Progenitor cell of endocrine pancreas (in vitro differentiated cells): ENCODE measurements around the gene OR2V2. TPM values are rescaled to one million over a fixed set of nuclear protein-coding genes. Genes with fewer than 3 reads are reported as not detected.

Experiments
- DNase-seq: peaks from one replicate; pipeline ENCODE4 v3.0.0; 2021; ENCODE audit warnings: low spot score; ENCODE audit not compliant: unreplicated experiment
- H3K27ac Mint-ChIP-seq: 2 replicates; pipeline ENCODE4 v1.8.0; 2021; ENCODE audit warnings: mild to moderate bottlenecking, moderate library complexity, mixed read lengths
- H3K27me3 Mint-ChIP-seq: 2 replicates; pipeline ENCODE4 v1.8.0; 2021; ENCODE audit warnings: mixed read lengths
- H3K36me3 Mint-ChIP-seq: 2 replicates; pipeline ENCODE4 v1.8.0; 2022; ENCODE audit warnings: mixed read lengths; ENCODE audit not compliant: insufficient read depth
- H3K4me1 Mint-ChIP-seq: 2 replicates; pipeline ENCODE4 v1.8.0; 2021; ENCODE audit warnings: low read depth, mixed read lengths
- H3K4me3 Mint-ChIP-seq: 2 replicates; pipeline ENCODE4 v1.8.0; 2021; ENCODE audit warnings: low read depth, mild to moderate bottlenecking, moderate library complexity, mixed read lengths
- H3K9me3 Mint-ChIP-seq: 2 replicates; pipeline ENCODE4 v1.8.0; 2021; ENCODE audit warnings: low read depth, mixed read lengths
- total RNA-seq: library from RNA; stranded (reverse); gene quantifications from 2 replicates; pipeline ENCODE4 v1.2.1, GENCODE V29; 2021
- TF ChIP-seq, protein P1 (sequence below): fragments of 200-600 bp; sonication (generic); IDR thresholded peaks from one replicate; pipeline ENCODE4 v1.5.0; 2021; ENCODE audit warnings: antibody characterized with exemption, mild to moderate bottlenecking; ENCODE audit not compliant: unreplicated experiment

OR2V2 gene
- total RNA-seq, 1 donor from 2014 or later = not detected

DNA sequence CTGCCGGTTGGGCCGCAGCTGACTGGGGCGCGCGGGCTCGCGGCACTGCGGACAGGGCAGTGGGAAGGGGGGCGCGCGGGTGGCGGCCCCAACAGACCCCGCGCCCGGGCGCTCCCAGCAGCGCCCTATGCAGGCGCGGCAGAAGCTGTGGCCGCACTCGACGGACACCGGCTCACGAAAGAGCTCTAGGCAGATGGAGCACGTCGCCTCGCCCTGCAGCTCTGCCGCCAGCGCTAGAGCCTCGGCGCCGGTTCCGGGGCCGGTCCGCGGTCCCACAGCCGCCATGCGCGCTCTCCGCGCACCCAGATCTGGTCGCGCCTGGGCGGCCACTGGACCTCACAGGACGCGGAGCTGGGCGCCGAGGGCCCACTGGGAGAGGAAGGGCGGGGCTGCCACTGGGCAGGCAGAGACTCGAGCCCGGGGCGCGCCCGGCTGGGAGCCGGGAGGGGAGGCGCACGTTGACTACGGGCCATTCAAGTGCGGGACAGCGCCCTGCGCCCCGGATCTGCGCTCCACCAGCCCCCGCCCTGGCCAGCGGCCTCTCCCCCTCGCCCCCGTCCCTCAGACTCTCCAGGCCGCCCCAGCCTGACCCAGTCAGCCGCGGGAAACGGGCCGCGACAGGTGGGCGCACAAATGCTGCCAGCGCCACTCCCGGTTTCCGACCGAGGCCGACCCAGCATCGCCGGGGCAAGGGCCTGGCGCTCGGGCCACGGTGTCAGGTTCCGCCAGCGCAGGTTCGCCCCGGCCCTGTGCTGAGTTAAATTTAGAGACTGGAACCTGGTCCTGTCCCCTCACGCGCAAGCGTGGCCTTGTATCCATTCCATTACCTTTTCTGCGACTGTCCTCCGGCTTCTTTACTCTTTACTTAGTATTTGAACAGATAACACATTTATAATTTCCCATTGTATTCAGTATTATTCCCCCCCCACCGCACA, 57.7 kb downstream of the OR2V2 start, which contains the start of gene TRIM7:
Gene TRIM7, minus strand, starts transcription at position 371 of the 935 bp plus-strand sequence. Its CDS starts 86 bp downstream, at position 285.
- Mint-ChIP-seq H3K27ac (peak within 1 kb of the TSS; percentile 99), H3K4me3 (peak within 1 kb of the TSS; percentile 80), H3K27me3 (peaks cover 66% of the 10 kb centered on the region), H3K36me3 (no peaks in the 10 kb centered on the region), H3K4me1 (peaks cover 15% of the 10 kb centered on the region), H3K9me3 (no peaks in the 10 kb centered on the region)
- TF ChIP-seq, protein P1, sequence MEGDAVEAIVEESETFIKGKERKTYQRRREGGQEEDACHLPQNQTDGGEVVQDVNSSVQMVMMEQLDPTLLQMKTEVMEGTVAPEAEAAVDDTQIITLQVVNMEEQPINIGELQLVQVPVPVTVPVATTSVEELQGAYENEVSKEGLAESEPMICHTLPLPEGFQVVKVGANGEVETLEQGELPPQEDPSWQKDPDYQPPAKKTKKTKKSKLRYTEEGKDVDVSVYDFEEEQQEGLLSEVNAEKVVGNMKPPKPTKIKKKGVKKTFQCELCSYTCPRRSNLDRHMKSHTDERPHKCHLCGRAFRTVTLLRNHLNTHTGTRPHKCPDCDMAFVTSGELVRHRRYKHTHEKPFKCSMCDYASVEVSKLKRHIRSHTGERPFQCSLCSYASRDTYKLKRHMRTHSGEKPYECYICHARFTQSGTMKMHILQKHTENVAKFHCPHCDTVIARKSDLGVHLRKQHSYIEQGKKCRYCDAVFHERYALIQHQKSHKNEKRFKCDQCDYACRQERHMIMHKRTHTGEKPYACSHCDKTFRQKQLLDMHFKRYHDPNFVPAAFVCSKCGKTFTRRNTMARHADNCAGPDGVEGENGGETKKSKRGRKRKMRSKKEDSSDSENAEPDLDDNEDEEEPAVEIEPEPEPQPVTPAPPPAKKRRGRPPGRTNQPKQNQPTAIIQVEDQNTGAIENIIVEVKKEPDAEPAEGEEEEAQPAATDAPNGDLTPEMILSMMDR = no peak
- peak; percentile 37 for DNase-seq

DNA sequence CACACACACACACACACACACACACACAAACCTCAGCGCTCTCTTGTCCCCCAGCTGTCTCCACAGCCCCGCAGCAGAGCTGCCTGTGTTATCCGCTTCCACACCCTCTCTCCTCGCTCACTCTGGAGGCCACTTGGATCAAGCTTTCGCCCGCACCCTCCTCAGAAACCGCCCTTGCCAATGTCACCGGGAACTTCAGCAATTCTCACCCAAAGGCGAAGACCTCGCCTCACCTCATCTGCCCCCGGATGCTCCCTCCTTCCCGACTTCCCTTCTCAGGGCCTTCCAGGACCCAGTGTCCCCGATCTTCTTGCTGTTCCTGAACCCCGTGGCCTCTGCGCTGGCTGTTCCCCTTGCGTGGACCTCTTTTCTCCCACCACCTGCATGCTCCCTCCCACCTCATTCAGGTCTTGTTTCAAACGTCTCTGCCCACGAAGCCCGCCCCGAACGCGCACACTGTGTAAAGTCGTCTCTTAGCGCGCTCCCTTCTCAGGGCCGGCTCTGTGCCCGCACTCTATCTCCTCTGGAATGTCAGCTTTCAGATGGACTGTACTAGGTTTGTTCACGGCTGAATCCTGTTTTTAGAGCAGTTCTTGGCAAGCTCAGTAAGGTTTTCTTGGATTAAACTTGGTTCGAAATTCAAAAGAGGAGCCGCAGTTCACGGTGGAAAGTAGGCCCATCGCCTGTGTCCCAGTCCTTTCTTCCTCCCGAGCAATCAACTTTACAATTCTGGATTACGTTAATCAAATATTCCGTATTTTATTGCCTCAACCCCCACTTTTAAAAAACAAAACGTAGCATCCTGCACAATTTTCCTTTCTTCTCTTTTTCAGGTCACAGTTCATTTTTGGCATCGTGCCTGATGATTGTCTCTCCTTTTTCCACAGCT, 58.6 kb downstream of the OR2V2 start:
- Mint-ChIP-seq H3K27ac (peak overlapping the region; percentile 99), H3K27me3 (peaks cover 61% of the 10 kb centered on the region), H3K9me3 (no peaks in the 10 kb centered on the region), H3K36me3 (no peaks in the 10 kb centered on the region), H3K4me1 (peaks cover 15% of the 10 kb centered on the region), H3K4me3 (peak overlapping the region; percentile 80)
- DNase-seq = no peak
- TF ChIP-seq, protein P1 = no peak

DNA sequence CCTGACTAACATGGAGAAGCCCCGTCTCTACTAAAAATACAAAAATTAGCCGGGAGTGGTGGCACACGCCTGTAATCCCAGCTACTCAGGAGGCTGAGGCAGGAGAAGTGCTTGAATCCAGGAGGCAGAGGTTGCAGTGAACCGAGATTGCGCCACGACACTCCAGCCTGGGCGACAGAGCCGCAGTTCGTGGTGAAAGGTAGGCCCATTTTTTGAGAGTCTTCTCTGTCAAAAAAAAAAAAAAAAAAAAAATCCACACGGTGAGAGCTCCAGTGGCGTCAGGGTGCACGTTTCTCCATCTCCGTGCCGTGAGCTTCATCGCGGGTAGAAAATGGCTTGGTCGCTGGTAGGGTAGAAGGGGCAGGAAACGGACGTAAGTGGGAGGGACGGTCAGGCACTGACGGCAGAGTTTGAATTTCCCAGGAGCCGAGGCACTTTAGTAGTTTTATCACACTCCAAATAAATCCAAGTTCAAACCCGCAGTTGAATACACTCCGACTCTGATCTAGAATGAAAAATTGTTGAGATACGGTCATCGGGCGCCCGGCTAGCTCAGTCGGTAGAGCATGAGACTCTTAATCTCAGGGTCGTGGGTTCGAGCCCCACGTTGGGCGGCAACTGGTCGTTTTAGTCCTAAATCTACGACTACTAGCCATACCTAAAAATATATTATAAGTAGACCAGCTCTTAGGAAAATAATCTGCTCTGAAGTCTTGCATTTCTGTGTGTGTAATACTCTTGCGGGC, 60.0 kb downstream of the OR2V2 start:
- Mint-ChIP-seq H3K9me3 (no peaks in the 10 kb centered on the region), H3K36me3 (no peaks in the 10 kb centered on the region), H3K4me3 (peak overlapping the region; percentile 80), H3K27me3 (peaks cover 61% of the 10 kb centered on the region), H3K27ac (peak overlapping the region; percentile 99), H3K4me1 (peaks cover 15% of the 10 kb centered on the region)
- no peak for DNase-seq
- TF ChIP-seq, protein P1 = no peak

- Mint-ChIP-seq H3K27ac (peak overlapping the region; percentile 99), H3K4me3 (peak overlapping the region; percentile 80), H3K27me3 (peaks cover 61% of the 10 kb centered on the region), H3K36me3 (no peaks in the 10 kb centered on the region), H3K4me1 (peaks cover 15% of the 10 kb centered on the region), H3K9me3 (no peaks in the 10 kb centered on the region)
- TF ChIP-seq, protein P1 = no peak
- DNase-seq = no peak
These were observed 60.5 kb downstream of the OR2V2 start for GRCh38 chr5:181207960-181208253.

Other genes with a start within 250 kb of the OR2V2 start
- not detected in 2 replicates for gene BTNL8, start 248.4 kb upstream of the OR2V2 start, total RNA-seq
- gene BTNL3, start 158.7 kb upstream of the OR2V2 start, total RNA-seq = not detected in 2 replicates
- gene BTNL9, start 107.3 kb upstream of the OR2V2 start, total RNA-seq = not detected in 2 replicates
- gene OR2V1, start 16.4 kb upstream of the OR2V2 start, total RNA-seq = not detected in 2 replicates
- not detected in 2 replicates for gene TRIM7, start 57.6 kb downstream of the OR2V2 start, total RNA-seq
- 37.4 and 37.6 TPM in 2 replicates for gene TRIM41, start 75.7 kb downstream of the OR2V2 start, total RNA-seq
- 1,813 and 1,855 TPM in 2 replicates for gene RACK1, start 96.3 kb downstream of the OR2V2 start, total RNA-seq
- 10.7 and 12.3 TPM in 2 replicates for gene TRIM52, start 113.6 kb downstream of the OR2V2 start, total RNA-seq
- gene OR4F3, start 219.7 kb downstream of the OR2V2 start, total RNA-seq = not detected in 2 replicates